GM19351 (cell line): ENCODE results near the gene POLN.

Experiments used
- ATAC-seq: cut with Tn5 transposase; IDR thresholded peaks from one replicate; pipeline ENCODE4 v1.9.1; 2021; ENCODE audit warnings: mild to moderate bottlenecking, moderate library complexity; ENCODE audit not compliant: unreplicated experiment

The POLN gene

DNA sequence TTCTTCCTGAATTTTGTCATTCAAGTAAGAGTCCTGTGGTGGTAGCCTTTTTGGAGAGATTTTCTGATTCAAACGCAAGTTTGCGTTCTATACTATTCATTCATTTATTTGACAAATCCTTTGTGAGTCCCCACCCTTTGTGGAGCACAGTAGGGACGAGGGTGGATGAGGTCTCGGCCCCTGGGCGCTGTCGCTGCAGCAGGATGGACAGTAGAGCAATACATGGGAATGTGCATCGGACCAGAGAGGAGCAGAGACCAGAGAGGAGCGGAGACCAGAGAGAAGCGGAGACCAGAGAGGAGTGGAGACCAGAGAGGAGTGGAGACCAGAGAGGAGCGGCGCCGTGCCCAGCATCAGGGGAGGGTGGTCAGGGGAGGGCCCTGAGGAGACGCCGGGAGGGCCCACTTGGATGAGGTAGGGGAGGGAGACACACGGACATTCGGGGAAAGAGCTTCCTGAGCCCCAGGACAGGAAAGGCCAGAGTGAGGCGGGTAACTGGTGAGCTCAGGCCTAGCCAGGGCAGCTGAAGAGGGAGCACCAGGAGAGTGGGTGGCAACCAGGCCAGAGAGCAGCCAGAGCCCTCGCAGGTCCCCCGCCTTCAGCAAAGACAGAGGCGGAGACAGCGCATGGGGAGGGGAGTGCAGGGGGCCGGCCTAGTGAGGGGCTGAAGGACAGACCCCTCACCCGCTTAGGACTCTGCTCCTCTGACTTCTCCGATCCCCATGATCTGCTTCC, 115.4 kb downstream of the POLN start:
- ATAC-seq = no peak

DNA sequence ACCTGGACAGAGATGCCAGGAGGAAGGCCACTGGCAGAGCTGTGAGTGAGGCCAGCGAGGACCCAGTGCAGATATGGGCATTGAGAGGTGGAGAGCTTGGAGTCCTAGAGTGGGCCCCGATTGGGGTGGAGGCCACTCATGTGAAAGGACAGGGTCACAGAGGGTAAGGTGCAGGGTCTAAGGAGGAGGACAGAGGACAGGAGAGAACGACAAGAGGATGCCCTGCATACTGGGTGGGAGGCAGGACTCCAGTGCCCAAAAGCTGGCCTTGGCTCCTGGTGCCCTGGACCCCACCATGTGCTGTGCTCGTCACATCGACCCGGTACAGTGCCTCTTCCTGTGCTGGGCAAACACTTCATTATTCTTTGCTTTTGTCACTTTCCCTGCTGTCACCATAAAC, 116.1 kb downstream of the POLN start:
- no peak for ATAC-seq

GRCh38 chr4:2125023-2125422, 116.9 kb downstream of the POLN start:
- no peak for ATAC-seq

DNA sequence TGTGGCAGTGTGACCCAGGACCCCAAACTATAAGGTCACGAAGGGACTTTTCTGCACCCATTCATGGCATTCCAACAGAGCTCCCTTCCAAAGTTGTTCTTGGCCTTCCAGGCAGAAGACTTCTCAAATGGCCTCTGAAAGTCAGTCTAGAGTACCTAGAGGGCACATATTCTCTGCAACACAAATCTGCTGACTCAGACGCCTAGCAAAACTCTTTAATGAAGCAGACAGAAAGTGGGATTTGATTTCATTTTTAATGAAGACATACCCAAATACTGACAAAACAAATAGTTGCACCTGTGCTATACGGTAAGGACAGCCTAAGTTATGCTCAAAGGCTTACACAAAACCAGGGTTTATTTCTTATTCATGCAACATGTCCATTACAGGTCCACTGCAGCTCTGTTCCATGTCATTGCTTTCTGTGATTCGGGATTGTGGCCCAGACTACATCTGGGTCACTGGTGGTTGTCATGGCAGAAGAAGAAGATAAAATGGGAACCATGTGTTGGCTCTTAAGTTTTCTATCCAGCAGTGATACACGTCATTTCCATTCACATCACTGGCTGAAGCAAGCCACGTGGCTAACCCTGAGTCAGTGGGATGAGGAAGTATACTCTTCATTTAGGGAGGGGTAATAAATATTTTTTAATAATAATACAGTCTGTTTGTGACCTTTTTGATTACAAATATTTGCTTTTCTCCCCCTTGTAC, 125.1 kb downstream of the POLN start:
- no peak for ATAC-seq

DNA sequence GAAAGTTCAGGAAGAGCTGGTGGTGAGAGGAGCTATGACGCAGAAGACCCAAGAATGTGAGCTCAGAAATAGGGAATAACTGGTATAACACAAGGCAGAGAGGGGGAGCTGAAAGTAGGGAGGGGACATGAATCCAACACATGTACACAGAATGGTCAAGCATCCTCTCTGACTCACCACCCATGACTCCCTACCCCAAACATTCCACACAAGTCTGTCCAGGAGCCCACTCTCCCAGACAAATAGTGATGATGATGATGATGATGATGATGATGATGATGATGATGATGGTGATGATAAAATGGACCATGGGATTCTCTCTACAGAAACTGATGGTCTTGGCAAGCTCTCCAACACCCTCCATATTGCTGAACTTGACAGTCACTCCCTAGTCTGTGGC, 136.4 kb downstream of the POLN start:
- no peak for ATAC-seq

DNA sequence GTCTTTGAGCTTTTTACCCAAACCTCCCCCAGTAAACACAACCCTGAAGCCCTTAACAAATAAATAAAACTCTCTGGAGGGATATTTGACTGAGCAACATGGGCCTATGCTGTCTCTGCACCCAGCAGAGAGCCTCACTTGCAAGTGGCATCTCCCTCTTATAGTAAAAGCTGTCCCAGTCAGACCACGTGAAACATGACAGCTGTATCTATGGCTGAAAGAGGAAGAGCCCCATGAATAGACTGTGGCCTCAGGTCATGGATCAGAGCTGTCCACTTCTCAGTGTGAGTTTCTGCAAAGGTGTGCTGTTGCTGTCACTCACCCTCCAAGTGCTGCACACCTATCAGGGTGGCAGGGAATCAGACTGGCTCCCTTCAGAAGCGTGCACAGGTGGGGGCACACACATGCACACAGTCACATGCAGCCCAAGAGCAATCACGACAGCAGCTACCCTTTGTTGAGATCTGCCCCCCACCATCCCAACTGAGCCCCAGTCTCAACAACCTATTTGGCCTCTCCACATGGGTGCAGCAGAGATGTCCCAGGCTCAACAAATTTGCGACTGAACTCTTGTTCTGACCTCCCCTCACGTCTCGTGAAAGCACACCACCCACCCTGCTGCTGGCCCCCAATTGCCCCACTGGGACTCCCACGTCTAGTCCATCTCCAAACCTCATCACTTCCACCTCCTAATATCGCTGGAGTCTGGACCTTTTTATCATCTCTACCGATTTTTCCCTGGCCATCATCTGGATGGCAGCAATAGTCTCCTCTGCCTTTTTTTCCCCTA, 137.2 kb downstream of the POLN start:
- ATAC-seq = no peak

- ATAC-seq = no peak
Measured at GRCh38 chr4:2103843-2104547, 137.9 kb downstream of the POLN start.

GRCh38 chr4:2103127-2103842, 138.6 kb downstream of the POLN start:
- ATAC-seq = no peak

DNA sequence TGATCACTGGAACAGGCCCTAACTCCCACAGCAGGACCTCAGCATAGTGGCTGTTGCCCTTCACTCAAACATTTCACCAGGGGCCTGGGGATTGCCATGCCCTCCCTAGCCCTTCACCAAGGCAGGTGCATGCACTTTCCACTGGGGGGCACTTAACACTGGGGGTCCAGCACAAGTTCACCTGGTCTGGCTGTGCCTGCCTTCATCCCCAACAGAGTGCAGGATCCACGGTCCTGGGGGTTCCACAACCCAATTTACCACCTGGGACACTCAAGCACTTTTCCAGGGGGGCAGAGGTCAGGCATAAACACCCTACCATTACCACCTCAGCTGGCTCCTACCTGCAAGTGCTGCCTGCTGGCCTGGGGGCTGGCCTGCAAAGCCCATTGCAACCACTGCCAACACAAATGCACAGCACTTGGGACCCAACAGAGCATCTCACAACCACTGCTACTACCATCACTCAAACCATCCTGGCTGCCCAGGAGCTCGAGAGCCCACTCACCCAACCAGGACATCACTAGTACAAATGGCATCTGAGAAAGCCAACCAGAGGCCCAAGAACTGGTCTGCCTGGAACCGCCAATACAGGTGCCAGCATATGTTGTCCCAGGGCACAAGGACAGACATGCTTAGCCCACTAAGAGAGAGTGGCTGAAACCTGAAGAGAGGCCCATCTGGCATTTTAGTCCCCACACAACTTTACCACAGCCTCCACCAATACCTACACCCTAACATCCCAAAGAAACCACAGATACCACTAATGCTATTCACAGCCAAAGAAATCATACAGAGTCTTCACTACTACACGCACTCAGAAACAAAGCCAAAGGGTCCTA, 139.7 kb downstream of the POLN start:
- no peak for ATAC-seq

GRCh38 chr4:2101346-2102044, 140.4 kb downstream of the POLN start:
- no peak for ATAC-seq

DNA sequence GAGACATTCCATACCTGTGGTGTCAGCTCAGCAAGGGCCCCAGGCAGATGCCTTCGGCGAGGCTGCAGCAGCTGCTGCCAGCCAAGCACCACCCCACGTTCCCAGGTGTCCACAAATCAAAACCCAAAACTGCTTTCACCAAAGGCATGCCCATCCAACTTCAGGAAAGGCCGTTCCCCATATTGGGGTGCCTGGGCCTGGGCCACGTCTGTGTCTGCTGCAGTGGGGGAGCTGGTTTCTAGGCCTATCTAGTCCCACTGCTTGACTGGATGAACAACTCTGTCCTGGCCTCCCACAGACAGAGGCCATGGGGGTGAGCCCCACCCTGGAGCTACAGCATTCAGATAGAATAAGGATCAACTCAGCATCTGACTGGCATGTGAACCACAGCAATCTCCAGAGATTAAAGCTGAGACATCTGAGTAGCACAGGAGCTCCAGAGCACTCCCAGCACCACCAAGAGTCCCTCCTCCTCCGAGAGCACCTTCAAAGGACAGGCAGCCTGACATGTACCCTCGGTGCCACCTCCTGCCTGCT, 145.8 kb downstream of the POLN start:
- ATAC-seq = no peak

DNA sequence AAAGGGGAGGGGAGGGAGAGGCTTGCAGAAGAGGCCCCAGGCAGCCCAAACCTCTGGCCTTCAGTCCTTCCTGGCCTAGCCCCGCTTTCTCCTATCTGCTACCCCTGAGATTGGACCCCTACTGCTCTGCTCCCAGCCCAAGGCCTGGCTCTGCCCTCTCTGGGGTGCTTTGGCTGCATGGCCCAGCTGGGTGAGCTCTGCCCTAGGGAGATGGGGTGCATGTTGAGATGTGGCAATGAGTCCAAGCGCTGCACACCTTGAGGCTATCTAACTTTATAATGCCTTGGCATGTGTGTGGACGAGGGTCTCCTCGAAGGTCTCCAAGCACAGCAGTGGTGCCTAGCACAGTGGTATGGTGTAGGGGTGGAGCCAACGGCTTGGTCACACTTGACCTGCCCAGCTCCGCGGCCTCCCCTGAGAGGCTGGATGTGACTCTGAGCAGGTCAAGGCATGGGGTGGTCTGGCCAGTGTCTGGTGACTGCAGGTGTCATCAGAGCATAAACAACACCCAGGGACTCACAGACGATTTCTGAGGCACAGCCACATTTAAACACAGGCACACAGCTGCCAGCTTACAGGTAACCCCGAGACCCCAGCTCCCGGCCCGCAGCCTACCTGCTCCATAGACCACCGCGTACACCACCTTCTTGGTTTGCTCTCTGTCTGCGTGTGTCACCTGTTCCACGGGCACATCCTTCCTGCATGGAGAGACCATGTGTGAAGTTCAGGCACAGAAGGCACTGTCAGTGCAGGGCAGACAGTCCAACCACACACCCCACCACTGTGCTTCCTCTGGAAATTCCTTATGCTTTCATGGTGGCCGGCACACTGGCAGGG, 146.5 kb downstream of the POLN start:
- no peak for ATAC-seq

DNA sequence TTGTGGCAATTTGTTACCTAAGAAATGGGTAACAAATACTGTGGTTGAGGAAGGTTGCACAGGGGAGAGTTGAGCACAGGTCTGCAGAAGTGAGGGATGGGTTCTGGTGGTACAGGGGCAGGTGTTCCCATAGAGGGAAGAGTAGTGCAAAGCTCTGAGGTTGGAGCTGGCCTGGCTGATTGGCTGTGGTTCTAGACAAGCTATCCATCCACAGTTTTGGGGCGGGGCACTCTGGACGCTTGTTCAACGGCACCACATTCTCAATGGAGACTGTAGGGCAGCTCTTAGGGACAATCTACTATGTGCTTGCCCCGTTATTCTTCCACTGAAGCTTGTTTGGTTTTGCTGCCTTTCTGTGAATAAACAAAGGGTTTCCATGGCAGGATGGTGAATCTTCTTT, 147.4 kb downstream of the POLN start:
- no peak for ATAC-seq

GRCh38 chr4:2093265-2093664, 148.7 kb downstream of the POLN start:
- ATAC-seq = no peak

GRCh38 chr4:2092669-2093053, 149.3 kb downstream of the POLN start:
- ATAC-seq = no peak

- ATAC-seq = no peak
Measured at GRCh38 chr4:2091990-2092668, 149.8 kb downstream of the POLN start.

DNA sequence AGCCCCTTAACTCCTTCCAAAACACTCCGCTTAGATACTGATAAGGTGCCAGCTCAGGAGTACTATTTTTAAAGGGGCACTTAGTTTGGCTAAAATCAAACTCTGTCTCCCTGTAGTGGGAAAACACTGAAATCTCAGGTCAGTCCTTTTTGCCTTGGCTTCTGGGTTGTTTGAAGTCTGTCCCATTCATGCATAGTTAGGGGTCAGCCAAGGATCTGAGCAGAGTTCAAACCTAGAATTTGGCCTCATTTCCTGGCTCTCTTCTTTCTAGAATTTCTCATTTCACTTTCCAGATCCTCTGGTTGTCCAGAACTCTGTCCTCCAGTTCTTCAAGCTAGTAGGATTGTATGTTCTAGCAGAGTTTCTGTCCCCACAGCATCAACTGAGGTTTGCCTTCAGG, 151.3 kb downstream of the POLN start:
- ATAC-seq = no peak
